Fibroblast of peridontal ligament (primary cell): ENCODE results near the gene GLYATL3.

ENCODE experiments used
- DNase-seq: peaks from one replicate; pipeline ENCODE4 v3.0.0-alpha.2; 2010; ENCODE audit errors: extremely low read depth

GLYATL3 gene

DNA sequence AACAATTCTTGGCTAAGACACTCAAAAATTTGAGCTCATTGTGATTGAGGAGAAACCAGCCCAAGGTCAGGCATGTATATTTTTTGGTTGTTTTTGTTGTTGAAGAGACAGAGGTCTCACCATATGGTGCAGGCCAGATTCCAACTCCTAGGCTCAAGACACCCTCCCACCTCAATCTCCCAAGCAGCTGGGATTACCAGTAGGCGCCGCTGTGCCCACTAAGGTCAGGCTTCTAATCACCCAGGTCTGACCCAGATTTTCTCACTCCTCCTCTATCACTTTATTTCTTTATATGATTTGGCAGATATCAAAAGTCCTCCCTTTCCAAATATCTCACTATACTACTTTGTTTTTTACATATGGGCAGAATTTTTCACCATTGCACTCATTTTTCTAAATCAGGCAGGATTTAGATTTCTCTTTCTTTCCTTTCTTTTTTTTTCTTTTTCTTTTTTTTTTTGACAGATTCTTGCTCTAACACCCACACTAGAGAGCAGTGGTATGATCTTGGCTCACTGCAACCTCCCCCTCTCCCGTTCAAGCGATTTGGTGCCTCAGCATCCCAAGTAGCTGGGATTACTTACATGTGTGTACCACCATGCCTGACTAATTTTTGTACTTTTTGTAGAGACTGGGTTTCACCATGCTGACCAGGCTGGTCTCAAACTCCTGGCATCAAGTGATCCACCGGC lies 49.0 kb downstream of the GLYATL3 start:
- no peak for DNase-seq

GRCh38 chr6:49549691-49550491 lies 50.2 kb downstream of the GLYATL3 start:
- no peak for DNase-seq

DNA sequence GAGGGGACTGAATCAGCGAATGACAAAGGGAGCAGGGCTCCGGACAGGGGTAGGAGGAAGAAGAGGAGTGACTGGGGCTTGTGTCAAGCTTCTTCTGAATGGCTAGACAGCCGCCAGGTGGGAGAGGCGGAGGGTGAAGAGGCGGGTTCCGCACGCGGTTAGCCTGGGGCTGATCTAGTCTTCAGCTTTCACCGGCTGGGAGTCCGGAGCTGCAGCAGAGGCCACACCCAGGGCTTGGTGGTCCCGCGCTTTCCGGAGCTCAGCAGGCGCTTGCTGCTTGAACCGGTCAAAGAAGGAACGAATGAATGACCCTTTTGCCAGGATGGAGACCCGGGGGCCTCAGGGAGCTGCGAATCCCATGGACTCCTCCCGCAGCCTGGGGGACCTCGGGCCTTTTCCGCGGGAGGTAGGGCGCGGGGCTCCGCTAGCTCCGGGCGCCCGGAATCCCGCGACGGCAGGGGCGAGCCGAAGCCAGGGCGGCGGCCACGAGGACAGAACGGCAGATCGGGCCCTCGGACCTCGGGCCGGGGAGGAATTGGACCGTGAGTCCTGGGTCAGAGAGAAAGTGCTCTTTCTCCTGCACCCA lies 50.9 kb downstream of the GLYATL3 start, which contains the start of gene C6orf141:
C6orf141 (plus strand) TSS at position 177 of the 586 bp plus-strand sequence; CDS start at position 302, 125 bp downstream.
- no peak for DNase-seq

- no peak for DNase-seq
Observed at GRCh38 chr6:49551078-49551865, 51.5 kb downstream of the GLYATL3 start.

DNA sequence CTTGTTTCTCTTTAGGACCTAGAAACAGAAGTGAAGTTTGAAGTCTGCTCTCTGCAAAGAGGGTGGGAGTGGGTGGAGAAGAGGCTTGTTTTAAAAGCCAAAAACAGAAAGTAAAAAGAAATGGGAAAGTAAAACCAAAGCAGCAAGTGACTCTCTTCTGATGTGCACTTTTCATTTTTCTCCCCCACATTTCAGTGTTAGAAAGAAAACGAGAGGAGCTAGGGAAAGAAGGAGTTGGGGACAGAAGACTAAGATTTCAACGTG lies 52.1 kb downstream of the GLYATL3 start:
- no peak for DNase-seq

GRCh38 chr6:49552596-49552995 lies 52.9 kb downstream of the GLYATL3 start:
- no peak for DNase-seq

- no peak for DNase-seq
Observed at GRCh38 chr6:49553384-49553783, 53.7 kb downstream of the GLYATL3 start.

DNA sequence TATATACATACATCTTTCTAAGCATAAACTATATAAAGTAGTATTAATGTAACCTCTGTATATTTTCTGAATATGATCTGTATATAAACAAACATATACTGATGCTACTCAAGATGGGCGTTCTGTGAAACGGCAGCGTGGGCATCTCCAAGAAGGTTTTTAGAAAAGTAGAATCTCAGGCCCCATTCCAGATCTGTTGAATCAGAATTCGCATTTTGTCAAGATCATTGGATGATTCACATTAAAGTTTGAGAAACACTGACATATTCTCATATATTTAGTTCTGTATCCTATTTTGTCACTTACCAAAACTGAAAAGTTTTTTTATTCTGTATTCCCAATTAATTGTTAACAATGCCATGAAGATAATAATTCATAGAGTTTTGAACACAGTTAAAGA lies 56.2 kb downstream of the GLYATL3 start:
- DNase-seq: no peak

GRCh38 chr6:49556429-49556837 lies 56.7 kb downstream of the GLYATL3 start:
- DNase-seq: no peak

GRCh38 chr6:49557177-49557576 lies 57.5 kb downstream of the GLYATL3 start:
- no peak for DNase-seq

DNA sequence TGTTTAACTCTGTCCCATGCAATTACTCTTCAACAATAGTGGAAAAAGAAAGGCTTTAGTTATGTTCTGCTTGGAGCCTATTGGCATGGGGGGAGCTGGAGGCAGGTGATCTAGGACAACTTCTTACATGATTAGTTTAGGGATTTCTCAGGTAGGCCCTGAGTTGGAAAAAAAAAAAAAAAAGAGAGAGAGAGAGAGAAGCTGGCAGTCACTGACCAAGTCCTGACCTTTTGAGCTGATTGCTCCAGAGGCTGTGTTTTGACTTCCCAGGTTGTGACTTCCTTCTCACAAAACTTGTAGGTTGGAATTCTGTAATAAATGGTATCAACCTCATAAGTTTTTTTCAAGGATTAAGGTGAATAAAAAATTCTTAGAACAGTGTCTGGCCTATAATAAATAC lies 58.5 kb downstream of the GLYATL3 start:
- DNase-seq: no peak

DNA sequence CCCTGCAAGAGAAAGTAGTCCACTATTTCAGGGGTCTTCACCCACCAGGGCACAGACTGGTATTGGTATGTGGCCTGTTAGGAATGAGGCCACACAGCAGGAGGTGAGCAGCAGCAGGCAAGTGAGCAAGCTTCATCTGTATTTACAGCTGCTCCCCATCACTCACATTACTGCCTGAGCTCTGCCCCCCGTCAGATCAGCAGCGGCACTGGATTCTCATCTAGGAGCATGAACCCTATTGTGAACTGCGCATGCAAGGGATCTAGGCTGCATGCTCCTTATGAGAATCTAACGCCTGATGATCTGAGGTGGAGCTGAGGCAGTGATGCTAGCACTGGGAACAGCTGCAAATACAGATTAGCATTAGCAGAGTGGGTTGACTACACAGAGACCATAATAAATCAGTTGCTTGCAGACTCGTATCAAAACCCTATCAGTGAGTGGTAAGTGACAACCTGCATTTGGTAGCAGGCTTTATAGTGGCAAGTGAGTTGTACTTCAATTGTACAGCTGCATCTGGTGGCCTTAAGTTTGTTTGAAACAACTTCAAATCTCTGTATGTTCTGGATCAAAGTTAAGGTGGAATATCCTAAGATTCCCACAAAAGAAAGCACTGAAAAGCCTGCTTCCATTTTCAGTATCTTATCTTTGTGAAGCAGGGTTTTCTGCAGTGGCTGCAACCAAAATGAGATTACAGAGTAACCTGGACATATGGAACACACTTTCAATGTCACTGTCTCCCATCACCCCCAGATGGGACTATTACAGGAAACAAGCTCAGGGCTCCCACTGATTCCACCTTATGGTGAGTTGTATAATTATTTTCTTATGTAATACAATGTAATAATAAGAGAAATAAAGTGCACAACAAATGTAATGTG lies 63.5 kb downstream of the GLYATL3 start:
- DNase-seq: no peak

DNA sequence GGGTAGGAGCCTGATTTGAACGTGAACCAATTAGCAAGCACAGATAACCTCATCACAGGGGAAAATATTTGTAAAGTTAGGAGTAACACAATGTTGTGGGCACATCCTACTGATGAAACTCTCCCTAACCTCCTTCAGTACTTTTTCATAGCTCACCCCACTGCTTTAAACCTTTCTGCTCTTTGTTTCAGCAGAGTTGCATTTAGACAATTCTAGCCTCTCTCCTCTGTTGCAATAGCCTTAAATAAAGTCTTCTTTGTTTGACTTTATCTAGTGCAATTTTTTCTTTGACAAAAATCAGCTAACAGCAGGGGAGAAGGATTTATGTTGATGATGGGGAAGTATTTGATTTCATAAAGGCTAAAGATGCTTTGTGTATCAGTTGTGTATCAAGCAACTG lies 64.8 kb downstream of the GLYATL3 start:
- DNase-seq: no peak

DNA sequence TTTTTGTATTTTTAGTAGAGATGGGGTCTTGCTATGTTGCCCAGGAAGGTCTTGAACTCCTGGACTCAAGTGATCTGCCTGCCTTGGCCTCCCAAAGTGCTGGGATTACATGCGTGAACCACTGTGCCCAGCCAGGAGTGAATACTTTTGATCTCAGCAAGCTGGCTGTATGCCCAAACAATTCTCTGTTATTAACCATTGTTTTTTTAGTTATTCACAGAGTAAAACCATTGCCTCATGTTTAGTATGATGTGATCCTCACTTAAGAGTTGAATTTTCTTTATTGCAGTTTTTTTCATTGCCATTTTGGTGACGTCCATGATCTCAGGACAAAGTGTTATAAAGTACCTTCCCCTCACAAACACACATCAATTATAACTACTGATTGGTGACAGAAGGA lies 65.5 kb downstream of the GLYATL3 start:
- DNase-seq: no peak

- DNase-seq: no peak
Observed at GRCh38 chr6:49565855-49566254, 66.1 kb downstream of the GLYATL3 start.

GRCh38 chr6:49570474-49571079 lies 70.9 kb downstream of the GLYATL3 start:
- no peak for DNase-seq

GRCh38 chr6:49576618-49577017 lies 76.9 kb downstream of the GLYATL3 start:
- no peak for DNase-seq
